SU-DHL-6 (cell line): ENCODE data around the gene ANK3.

ENCODE experiments used
- CTCF ChIP-seq: fragments of 200-600 bp; sonication (generic); IDR thresholded peaks from one replicate; pipeline ENCODE4 v1.5.1; 2017; ENCODE audit warnings: antibody characterized with exemption, mild to moderate bottlenecking, low read length, moderate library complexity; ENCODE audit not compliant: insufficient read depth, poor library complexity, severe bottlenecking
- EZH2phosphoT487 ChIP-seq: fragments of 200-600 bp; sonication (generic), shearing (Covaris generic); conservative IDR thresholded peaks from 2 replicates; pipeline ENCODE4 v1.6.1; 2018; ENCODE audit warnings: mild to moderate bottlenecking, antibody characterized with exemption, low read length, moderate library complexity, mixed read lengths

DNA sequence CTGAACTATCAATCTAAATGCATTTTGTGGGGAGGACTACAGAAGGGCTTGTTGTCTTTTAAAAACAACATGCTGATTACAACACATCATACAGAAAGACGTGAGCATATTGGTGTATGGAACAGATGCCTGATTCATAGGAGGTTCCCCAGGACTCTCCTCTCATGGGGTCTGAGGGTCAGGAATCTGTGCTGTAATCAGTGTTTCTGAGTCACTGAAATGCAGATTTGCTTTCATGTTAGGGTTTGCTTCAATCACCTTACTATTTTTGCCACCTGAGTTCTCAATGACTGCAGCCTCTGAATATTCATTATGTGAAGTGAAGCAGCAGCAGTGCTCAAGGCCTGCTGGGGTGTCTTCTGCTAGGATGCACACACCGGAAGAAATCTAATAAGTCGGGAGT, 550 bp upstream of the ANK3 start:
- no peak for TF ChIP-seq EZH2phosphoT487
- no peak for TF ChIP-seq CTCF
